ENCODE results near the gene CFAP299. TPM values are rescaled to one million over a fixed set of nuclear protein-coding genes. Genes with fewer than 3 reads are reported as not detected.

CFAP299 gene
- total and polyA plus RNA-seq, 2 donors (not counting 3 experiments of a cell fraction or from before 2014, with no cell fraction given): not detected

- Histone ChIP-seq H3K79me2 (ENCODE audit: control insufficient read depth, insufficient read depth, low read length) (no peaks in the 10 kb centered on the region), H3K4me2 (ENCODE audit: insufficient read depth, low read length) (no peak overlapping the region), H3K4me3 (replicated peaks in 1 of 3; ENCODE audit: insufficient read depth in 1 of 3, low read depth in 1 of 3, low read length in 3 of 3) (no peak overlapping the region), H3K9ac (replicated peaks; ENCODE audit: extremely low read depth, insufficient read depth, low read length) (no peak overlapping the region), H3K36me3 (ENCODE audit: control insufficient read depth in 2 of 2, extremely low read depth in 1 of 2, insufficient read depth in 2 of 2, low read length in 2 of 2) (no peaks in the 10 kb centered on the region), H3K9me1 (replicated peaks; ENCODE audit: control insufficient read depth, extremely low read depth, insufficient read depth, low read length) (no peaks in the 10 kb centered on the region), H4K20me1 (replicated peaks; ENCODE audit: control insufficient read depth, extremely low read depth, insufficient read depth, low read length) (no peaks in the 10 kb centered on the region), H3K27me3 (ENCODE audit: control insufficient read depth in 2 of 2, insufficient read depth in 2 of 2, low read length in 2 of 2) (no peaks in the 10 kb centered on the region), H3K9me3 (replicated peaks; ENCODE audit: control insufficient read depth, insufficient read depth, low read length) (no peaks in the 10 kb centered on the region), H3K27ac (ENCODE audit: insufficient read depth, low read depth, low read length) (no peak overlapping the region), H2AFZ (ENCODE audit: low read depth, low read length) (no peak overlapping the region), H3K4me1 (ENCODE audit: control insufficient read depth, extremely low read depth, insufficient read depth, low read length) (no peaks in the 10 kb centered on the region)
- no peak for DNase-seq (ENCODE audit: low read depth, low spot score)
- dilution Hi-C loops (cut with MboI; ENCODE audit: extremely low pct_ligation_motif_present, low sequenced_read_pairs) (no loop called here), intact Hi-C loops (cut with micrococcal nuclease) (no loop called here)
- no peak for FAIRE-seq
- ChIA-PET CTCF (no interaction called here), POLR2A (no interaction called here)
- BruUV-seq (replicated peaks): no TSS peak
- TF ChIP-seq GATA2 (IDR thresholded peaks at IDR 0.05; ENCODE audit: insufficient read depth, insufficient read length, low read depth, low read length) (no peak), POLR2A (IDR thresholded peaks at IDR 0.05; ENCODE audit: low read depth, low read length) (no peak), FOS (IDR thresholded peaks at IDR 0.05; ENCODE audit: borderline replicate concordance, insufficient read depth, low read length) (no peak), CTCF (IDR thresholded peaks at IDR 0.05; ENCODE audit: extremely low read depth in 1 of 2, insufficient read depth in 1 of 2, low read depth in 1 of 2, low read length in 2 of 2) (no peak), EZH2 (IDR thresholded peaks at IDR 0.05; ENCODE audit: borderline replicate concordance, low read depth, low read length, severe bottlenecking) (no peak), JUN (IDR thresholded peaks at IDR 0.05; ENCODE audit: borderline replicate concordance, insufficient read depth, insufficient read length, low read depth) (no peak), MYC (IDR thresholded peaks at IDR 0.05; ENCODE audit: low read depth, low read length) (no peak), POLR2AphosphoS5 (IDR thresholded peaks at IDR 0.05; ENCODE audit: insufficient read depth, low read depth, low read length) (no peak), MAX (IDR thresholded peaks at IDR 0.05; ENCODE audit: insufficient read depth, insufficient read length) (no peak)
Measured at GRCh38 chr4:80875642-80876041, 540.1 kb downstream of the CFAP299 start.

Data from endothelial cell of umbilical vein (primary cell).